GM21360 (cell line): ENCODE results near the gene PI3.
"Not testable (repeated sequence)": the region's sequence is repeated elsewhere in the genome, so short reads cannot be mapped to it uniquely, and the experiment has no call there.

Experiments used
- ATAC-seq: cut with Tn5 transposase; IDR thresholded peaks from one replicate; pipeline ENCODE4 v1.9.1; 2021; ENCODE audit warnings: mild to moderate bottlenecking, moderate library complexity; ENCODE audit not compliant: unreplicated experiment

PI3 gene

GRCh38 chr20:45174434-45175364 is at the start of gene PI3:
Gene PI3, plus strand, starts transcription at chr20:45174902. Its CDS starts 21 bp downstream, at chr20:45174923.
- no peak for ATAC-seq

GRCh38 chr20:45128099-45128498 is 46.6 kb upstream of the PI3 start:
- no peak for ATAC-seq

- ATAC-seq = no peak
These were observed 37.8 kb upstream of the PI3 start for GRCh38 chr20:45136911-45137310.

GRCh38 chr20:45138561-45139300 is 36.0 kb upstream of the PI3 start:
- no peak for ATAC-seq

GRCh38 chr20:45139733-45140375 is 34.8 kb upstream of the PI3 start:
- not testable (repeated sequence) for ATAC-seq

GRCh38 chr20:45140836-45141235 is 33.9 kb upstream of the PI3 start:
- ATAC-seq = no peak

GRCh38 chr20:45149062-45149461 is 25.6 kb upstream of the PI3 start:
- ATAC-seq = no peak

GRCh38 chr20:45152405-45152804 is 22.3 kb upstream of the PI3 start:
- no peak for ATAC-seq

- no peak for ATAC-seq
These were observed 21.6 kb upstream of the PI3 start for GRCh38 chr20:45153147-45153546.

GRCh38 chr20:45153752-45154151 is 20.9 kb upstream of the PI3 start:
- no peak for ATAC-seq

GRCh38 chr20:45154183-45154582 is 20.5 kb upstream of the PI3 start:
- ATAC-seq = no peak

GRCh38 chr20:45154794-45155193 is 19.9 kb upstream of the PI3 start:
- ATAC-seq = not testable (repeated sequence)

GRCh38 chr20:45156713-45157112 is 18.0 kb upstream of the PI3 start:
- no peak for ATAC-seq

- no peak for ATAC-seq
These were observed 16.7 kb upstream of the PI3 start for GRCh38 chr20:45157962-45158361.

- ATAC-seq = no peak
These were observed 11.5 kb upstream of the PI3 start for GRCh38 chr20:45163083-45163803.

GRCh38 chr20:45164906-45165305 is 9.8 kb upstream of the PI3 start:
- no peak for ATAC-seq

- no peak for ATAC-seq
These were observed 1.2 kb upstream of the PI3 start for GRCh38 chr20:45173522-45173921.

- no peak for ATAC-seq
These were observed 2.0 kb downstream of the PI3 start for GRCh38 chr20:45176526-45177267.

- no peak for ATAC-seq
These were observed 4.5 kb downstream of the PI3 start for GRCh38 chr20:45179166-45179565.

- no peak for ATAC-seq
These were observed 6.9 kb downstream of the PI3 start for GRCh38 chr20:45181639-45182038.
